Measurements from ENCODE around the gene NT5C1B.

- TF ChIP-seq CTCF (IDR thresholded peaks at IDR 0.05) (no peak), EZH2 (IDR thresholded peaks at IDR 0.05) (no peak)
These were observed 36.2 kb upstream of the NT5C1B start for GRCh38 chr2:18625563-18625962.
